ENCODE data around the gene TNS3.
"Not testable (repeated sequence)": the region's sequence is repeated elsewhere in the genome, so short reads cannot be mapped to it uniquely, and the experiment has no call there.

DNA sequence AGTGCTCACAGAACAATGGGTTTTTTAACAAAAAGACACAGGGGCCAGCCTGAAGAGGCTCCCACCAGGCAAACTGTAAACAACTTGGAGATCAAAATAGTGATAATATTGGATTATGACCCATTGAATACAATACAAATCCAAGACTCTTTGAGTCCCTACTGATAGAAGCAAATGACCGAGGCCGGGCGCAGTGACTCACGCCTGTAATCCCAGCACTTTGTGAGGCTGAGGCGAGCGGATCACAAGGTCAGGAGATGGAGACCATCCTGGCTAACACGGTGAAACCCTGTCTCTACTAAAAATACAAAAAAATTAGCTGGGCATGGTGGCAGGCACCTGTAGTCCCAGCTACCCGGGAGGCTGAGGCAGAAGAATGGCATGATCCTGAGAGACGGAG, 40.4 kb downstream of the TNS3 start:
- TF ChIP-seq, protein P1, sequence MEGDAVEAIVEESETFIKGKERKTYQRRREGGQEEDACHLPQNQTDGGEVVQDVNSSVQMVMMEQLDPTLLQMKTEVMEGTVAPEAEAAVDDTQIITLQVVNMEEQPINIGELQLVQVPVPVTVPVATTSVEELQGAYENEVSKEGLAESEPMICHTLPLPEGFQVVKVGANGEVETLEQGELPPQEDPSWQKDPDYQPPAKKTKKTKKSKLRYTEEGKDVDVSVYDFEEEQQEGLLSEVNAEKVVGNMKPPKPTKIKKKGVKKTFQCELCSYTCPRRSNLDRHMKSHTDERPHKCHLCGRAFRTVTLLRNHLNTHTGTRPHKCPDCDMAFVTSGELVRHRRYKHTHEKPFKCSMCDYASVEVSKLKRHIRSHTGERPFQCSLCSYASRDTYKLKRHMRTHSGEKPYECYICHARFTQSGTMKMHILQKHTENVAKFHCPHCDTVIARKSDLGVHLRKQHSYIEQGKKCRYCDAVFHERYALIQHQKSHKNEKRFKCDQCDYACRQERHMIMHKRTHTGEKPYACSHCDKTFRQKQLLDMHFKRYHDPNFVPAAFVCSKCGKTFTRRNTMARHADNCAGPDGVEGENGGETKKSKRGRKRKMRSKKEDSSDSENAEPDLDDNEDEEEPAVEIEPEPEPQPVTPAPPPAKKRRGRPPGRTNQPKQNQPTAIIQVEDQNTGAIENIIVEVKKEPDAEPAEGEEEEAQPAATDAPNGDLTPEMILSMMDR (conservative IDR thresholded peaks at IDR 0.05 in 1 of 2, IDR thresholded peaks at IDR 0.05 in 1 of 2; ENCODE audit: extremely low read depth in 1 of 2, insufficient read depth in 1 of 2, low read depth in 1 of 2, low read length in 2 of 2), result not testable (repeated sequence)
- TF ChIP-seq EZH2 (IDR thresholded peaks at IDR 0.05; ENCODE audit: borderline replicate concordance, low read length), result not testable (repeated sequence)
